Measurements from ENCODE around the gene QRICH1. TPM values are rescaled to one million over a fixed set of nuclear protein-coding genes. Genes with fewer than 3 reads are reported as not detected.

The QRICH1 gene
- total and polyA plus RNA-seq, 10 of the 15 experiments (the other 5 are each of a cell fraction or from before 2014, with no cell fraction given): 22.2 to 116 (median 81.4) TPM

- TF ChIP-seq ZNF217 (IDR thresholded peaks at IDR 0.05): no peak
- peak; percentile 83 for TF ChIP-seq IKZF1 (conservative IDR thresholded peaks at IDR 0.05)
- TF ChIP-seq FOXM1 (IDR thresholded peaks at IDR 0.05; ENCODE audit: low read depth, low read length): 0 out of 2 replicates have a peak, but pooled peaks have one; percentile 37
- TF ChIP-seq, protein P1, sequence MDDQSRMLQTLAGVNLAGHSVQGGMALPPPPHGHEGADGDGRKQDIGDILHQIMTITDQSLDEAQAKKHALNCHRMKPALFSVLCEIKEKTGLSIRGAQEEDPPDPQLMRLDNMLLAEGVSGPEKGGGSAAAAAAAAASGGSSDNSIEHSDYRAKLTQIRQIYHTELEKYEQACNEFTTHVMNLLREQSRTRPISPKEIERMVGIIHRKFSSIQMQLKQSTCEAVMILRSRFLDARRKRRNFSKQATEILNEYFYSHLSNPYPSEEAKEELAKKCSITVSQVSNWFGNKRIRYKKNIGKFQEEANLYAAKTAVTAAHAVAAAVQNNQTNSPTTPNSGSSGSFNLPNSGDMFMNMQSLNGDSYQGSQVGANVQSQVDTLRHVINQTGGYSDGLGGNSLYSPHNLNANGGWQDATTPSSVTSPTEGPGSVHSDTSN (IDR thresholded peaks at IDR 0.05; ENCODE audit: insufficient replicate concordance, low read depth, low read length): no peak
- no peak for TF ChIP-seq ZBTB4 (CRISPR knock-in tag; IDR thresholded peaks at IDR 0.05)
- no peak; the same call in 1 of the 2 replicates for TF ChIP-seq TBL1XR1 (IDR thresholded peaks at IDR 0.05; ENCODE audit: low read depth, low read length)
- peak; percentile 47; the same call in 1 of the 2 replicates for TF ChIP-seq LARP7 (IDR thresholded peaks at IDR 0.05)
- TF ChIP-seq RELA (IDR thresholded peaks at IDR 0.05; ENCODE audit: borderline replicate concordance, partially characterized antibody): peak; percentile 68
- TF ChIP-seq EED (IDR thresholded peaks at IDR 0.05; ENCODE audit: low read depth): no peak
- peak; percentile 95 for TF ChIP-seq NFYB (IDR thresholded peaks at IDR 0.05; ENCODE audit: insufficient read depth, low read depth, low read length)
- no peak for TF ChIP-seq ZNF207 (IDR thresholded peaks at IDR 0.05; ENCODE audit: borderline replicate concordance)
- TF ChIP-seq NR2C2 (IDR thresholded peaks at IDR 0.05; ENCODE audit: borderline replicate concordance, control insufficient read depth, insufficient read length, low read depth): no peak
- TF ChIP-seq NRF1 (conservative IDR thresholded peaks at IDR 0.05; ENCODE audit: low read depth, low read length): peak; percentile 3; the same call in 1 of the 2 replicates
- peak; percentile 22 for TF ChIP-seq HDAC6 (IDR thresholded peaks at IDR 0.05; ENCODE audit: unreplicated experiment)
- no peak for TF ChIP-seq RAD51 (IDR thresholded peaks at IDR 0.05)
- no peak for TF ChIP-seq NFXL1 (IDR thresholded peaks at IDR 0.05; ENCODE audit: borderline replicate concordance)
- TF ChIP-seq ZNF274 (IDR thresholded peaks at IDR 0.05; ENCODE audit: insufficient read depth, insufficient read length): no peak
- peak; percentile 88 for TF ChIP-seq HDAC2 (IDR thresholded peaks at IDR 0.05)
- TF ChIP-seq ESRRA (IDR thresholded peaks at IDR 0.05; ENCODE audit: low read length): no peak
- peak; percentile 61; the same call in 1 of the 2 replicates for TF ChIP-seq HDGF (IDR thresholded peaks at IDR 0.05)
- TF ChIP-seq, protein P2, sequence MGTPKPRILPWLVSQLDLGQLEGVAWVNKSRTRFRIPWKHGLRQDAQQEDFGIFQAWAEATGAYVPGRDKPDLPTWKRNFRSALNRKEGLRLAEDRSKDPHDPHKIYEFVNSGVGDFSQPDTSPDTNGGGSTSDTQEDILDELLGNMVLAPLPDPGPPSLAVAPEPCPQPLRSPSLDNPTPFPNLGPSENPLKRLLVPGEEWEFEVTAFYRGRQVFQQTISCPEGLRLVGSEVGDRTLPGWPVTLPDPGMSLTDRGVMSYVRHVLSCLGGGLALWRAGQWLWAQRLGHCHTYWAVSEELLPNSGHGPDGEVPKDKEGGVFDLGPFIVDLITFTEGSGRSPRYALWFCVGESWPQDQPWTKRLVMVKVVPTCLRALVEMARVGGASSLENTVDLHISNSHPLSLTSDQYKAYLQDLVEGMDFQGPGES (IDR thresholded peaks at IDR 0.05): peak; percentile 62
- no peak for TF ChIP-seq CREB1 (IDR thresholded peaks at IDR 0.05; ENCODE audit: low read depth)
- TF ChIP-seq BCL3 (IDR thresholded peaks at IDR 0.05; ENCODE audit: borderline replicate concordance, insufficient read depth, low read depth, low read length, poor library complexity, severe bottlenecking): no peak
- no peak for TF ChIP-seq CEBPB (IDR thresholded peaks at IDR 0.05; ENCODE audit: borderline replicate concordance in 1 of 2, low read depth in 2 of 2, low read length in 2 of 2)
Observed at GRCh38 chr3:49093853-49094767, at the start of gene QRICH1 (continued).
